MCF 10A (cell line): Measurements from ENCODE around the gene OR1K1. TPM values are rescaled to one million over a fixed set of nuclear protein-coding genes. Genes with fewer than 3 reads are reported as not detected.

Experiments
- BruUV-seq: library from RNA; stranded (reverse); fragments of 400-500 nt; replicated peaks from 2 replicates; lab custom pipeline; 2021; lab: Mats Ljungman, UMichigan
- CTCF ChIA-PET: fragments of 300-600 bp; sonication (Branson Sonifier 250); formaldehyde crosslinking; extraction: SDS; loops from one replicate; lab custom pipeline; 2021; ENCODE audit warnings: antibody characterized with exemption, inconsistent platforms; lab: Yijun Ruan, JAX
- POLR2A ChIA-PET: fragments of 300-600, 350-650 bp; sonication (Branson Sonifier 250); formaldehyde crosslinking; extraction: SDS; loops from one replicate; lab custom pipeline; 2020; ENCODE audit warnings: antibody characterized with exemption, inconsistent platforms; lab: Yijun Ruan, JAX
- DNase-seq: peaks from one replicate; pipeline ENCODE4 v3.0.0-alpha.2; 2018; ENCODE audit not compliant: unreplicated experiment
- H3K27ac Mint-ChIP-seq: one replicate; pipeline ENCODE4 v1.8.0; 2022; ENCODE audit warnings: mild to moderate bottlenecking, low read depth, mixed read lengths; ENCODE audit not compliant: unreplicated experiment
- H3K27me3 Mint-ChIP-seq: one replicate; pipeline ENCODE4 v1.8.0; 2022; ENCODE audit warnings: mixed read lengths; ENCODE audit not compliant: insufficient read depth, unreplicated experiment
- H3K36me3 Mint-ChIP-seq: one replicate; pipeline ENCODE4 v1.8.0; 2022; ENCODE audit warnings: mild to moderate bottlenecking, moderate library complexity, mixed read lengths; ENCODE audit not compliant: insufficient read depth, unreplicated experiment
- H3K4me1 Mint-ChIP-seq: one replicate; pipeline ENCODE4 v1.8.0; 2022; ENCODE audit warnings: mixed read lengths; ENCODE audit not compliant: insufficient read depth, unreplicated experiment
- H3K4me3 Mint-ChIP-seq: one replicate; pipeline ENCODE4 v1.8.0; 2022; ENCODE audit warnings: mild to moderate bottlenecking, moderate library complexity, mixed read lengths; ENCODE audit not compliant: unreplicated experiment
- H3K9me3 Mint-ChIP-seq: one replicate; pipeline ENCODE4 v1.8.0; 2022; ENCODE audit warnings: mixed read lengths; ENCODE audit not compliant: unreplicated experiment
- intact Hi-C: fragments of 100-400 bp; cut with micrococcal nuclease; formaldehyde crosslinking; loops from 2 replicates; pipeline ENCODE4 v1.14.1; 2022
- total RNA-seq: library from RNA; stranded (reverse); gene quantifications from 2 replicates; pipeline ENCODE4 v1.2.3, GENCODE V29; 2022
- TF ChIP-seq, protein P1 (sequence below): fragments of 200-600 bp; IDR thresholded peaks from one replicate; pipeline ENCODE4 v1.8.0; 2022; ENCODE audit warnings: antibody characterized with exemption, mild to moderate bottlenecking; ENCODE audit not compliant: unreplicated experiment

The OR1K1 gene
- total RNA-seq, 1 experiment from 2014 or later = not detected

DNA sequence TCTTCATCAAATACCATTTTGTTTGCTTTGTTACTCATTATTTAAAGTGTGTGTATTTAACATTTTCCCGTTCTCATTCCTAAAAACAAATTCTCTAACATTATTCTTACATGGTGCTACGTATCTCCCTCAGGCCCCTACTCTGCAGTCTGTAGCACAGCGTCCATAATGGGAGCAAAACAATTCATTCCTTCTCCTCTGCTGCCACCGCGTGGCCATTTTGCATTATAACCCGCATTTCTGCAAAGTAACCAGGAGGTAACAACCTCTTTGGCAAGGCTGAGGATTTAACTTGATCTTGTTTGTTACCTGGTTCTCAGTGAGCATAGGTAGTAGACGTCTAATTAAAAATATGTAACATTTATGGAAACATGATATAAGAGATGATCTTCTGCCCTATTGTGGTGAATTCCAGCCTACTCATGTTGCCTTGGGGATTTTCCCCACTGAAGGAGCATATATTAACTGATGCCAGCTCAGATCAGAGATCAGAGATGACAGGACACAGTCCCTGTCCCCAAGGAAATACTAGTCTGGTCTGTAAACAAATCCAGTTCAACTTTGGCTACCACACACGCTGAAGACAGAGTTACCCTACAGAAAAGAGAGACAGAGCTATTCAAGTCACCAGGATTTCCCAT is 10.5 kb downstream of the OR1K1 start:
- TF ChIP-seq, protein P1, sequence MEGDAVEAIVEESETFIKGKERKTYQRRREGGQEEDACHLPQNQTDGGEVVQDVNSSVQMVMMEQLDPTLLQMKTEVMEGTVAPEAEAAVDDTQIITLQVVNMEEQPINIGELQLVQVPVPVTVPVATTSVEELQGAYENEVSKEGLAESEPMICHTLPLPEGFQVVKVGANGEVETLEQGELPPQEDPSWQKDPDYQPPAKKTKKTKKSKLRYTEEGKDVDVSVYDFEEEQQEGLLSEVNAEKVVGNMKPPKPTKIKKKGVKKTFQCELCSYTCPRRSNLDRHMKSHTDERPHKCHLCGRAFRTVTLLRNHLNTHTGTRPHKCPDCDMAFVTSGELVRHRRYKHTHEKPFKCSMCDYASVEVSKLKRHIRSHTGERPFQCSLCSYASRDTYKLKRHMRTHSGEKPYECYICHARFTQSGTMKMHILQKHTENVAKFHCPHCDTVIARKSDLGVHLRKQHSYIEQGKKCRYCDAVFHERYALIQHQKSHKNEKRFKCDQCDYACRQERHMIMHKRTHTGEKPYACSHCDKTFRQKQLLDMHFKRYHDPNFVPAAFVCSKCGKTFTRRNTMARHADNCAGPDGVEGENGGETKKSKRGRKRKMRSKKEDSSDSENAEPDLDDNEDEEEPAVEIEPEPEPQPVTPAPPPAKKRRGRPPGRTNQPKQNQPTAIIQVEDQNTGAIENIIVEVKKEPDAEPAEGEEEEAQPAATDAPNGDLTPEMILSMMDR = peak; percentile 76
- no TSS peak for BruUV-seq
- Mint-ChIP-seq H3K27me3 (no peaks in the 10 kb centered on the region), H3K36me3 (no peaks in the 10 kb centered on the region), H3K4me1 (peaks cover 3% of the 10 kb centered on the region), H3K9me3 (peaks cover 4% of the 10 kb centered on the region), H3K4me3 (no peak overlapping the region), H3K27ac (no peak overlapping the region)
- ChIA-PET CTCF (interaction anchor here (0.5 to 13.4 kb wide), 36 partner anchors 8 to 983 kb away, joined by 3 to 209 read pairs (median 4); partner anchors contain the start of genes OR1J1 and OR1K1), POLR2A (interaction anchor here (0.8 kb wide), 1 partner anchor 347 kb away, joined by 3 read pairs; no protein-coding TSS in a partner anchor)
- peak; percentile 87 for DNase-seq
- intact Hi-C loops = loop anchor here (1.0 to 2.0 kb wide), 4 partner anchors 312 to 712 kb away; no protein-coding TSS in a partner anchor

DNA sequence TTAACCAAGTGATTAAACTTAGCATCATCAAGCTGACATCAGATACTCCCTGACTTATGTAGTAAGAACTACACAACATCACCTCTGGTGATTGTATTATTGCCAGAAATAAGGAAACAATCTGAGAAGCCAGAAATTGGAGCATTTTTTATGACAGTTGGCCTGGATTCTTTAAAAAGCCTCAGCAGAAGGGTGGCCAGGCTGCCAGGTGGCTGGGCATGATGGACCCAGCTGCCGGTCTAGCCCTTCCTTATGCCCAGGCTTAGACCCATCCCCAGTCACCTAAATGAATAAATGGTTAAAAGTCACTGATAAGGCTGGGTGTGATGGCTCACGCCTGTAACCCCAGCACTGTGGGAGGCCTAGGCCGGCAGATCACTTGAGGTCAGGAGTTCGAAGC is 12.8 kb downstream of the OR1K1 start:
- no peak overlapping the region for H3K27ac Mint-ChIP-seq
- H3K36me3 Mint-ChIP-seq = peaks cover 13% of the 10 kb centered on the region
- ChIA-PET CTCF (interaction anchor here (0.6 to 13.4 kb wide), 5 partner anchors 313 to 462 kb away, joined by 3 to 209 read pairs (median 4); no protein-coding TSS in a partner anchor), POLR2A (no interaction called here)
- intact Hi-C loops = no loop called here
- no peak overlapping the region for H3K4me3 Mint-ChIP-seq
- DNase-seq = no peak
- TF ChIP-seq, protein P1 = no peak
- H3K9me3 Mint-ChIP-seq = no peaks in the 10 kb centered on the region
- no peaks in the 10 kb centered on the region for H3K27me3 Mint-ChIP-seq
- BruUV-seq = no TSS peak
- H3K4me1 Mint-ChIP-seq = peaks cover 6% of the 10 kb centered on the region

DNA sequence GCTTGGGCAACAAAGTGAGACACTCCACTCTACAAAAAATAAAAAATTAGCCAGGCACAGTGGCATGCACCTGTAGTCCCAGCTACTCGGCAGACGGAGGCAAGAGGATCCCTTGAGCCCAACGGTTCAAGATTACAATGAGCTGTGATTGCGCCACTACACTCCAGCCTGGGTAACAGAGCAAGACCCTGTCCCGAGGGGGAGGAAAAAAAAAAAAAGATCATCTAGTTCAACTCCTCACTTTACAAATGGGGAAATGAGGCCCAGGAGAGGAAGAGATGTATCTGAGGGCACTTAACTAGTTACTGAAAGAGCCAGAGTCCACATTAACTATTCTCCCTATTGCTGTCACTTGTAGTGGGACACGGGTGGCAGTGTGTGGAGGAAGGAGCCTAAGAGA is 14.6 kb downstream of the OR1K1 start:
- intact Hi-C loops = no loop called here
- no TSS peak for BruUV-seq
- CTCF ChIA-PET = interaction anchor here (1.2 to 13.4 kb wide), 2 partner anchors 316 to 350 kb away, joined by 6 to 209 read pairs; no protein-coding TSS in a partner anchor

DNA sequence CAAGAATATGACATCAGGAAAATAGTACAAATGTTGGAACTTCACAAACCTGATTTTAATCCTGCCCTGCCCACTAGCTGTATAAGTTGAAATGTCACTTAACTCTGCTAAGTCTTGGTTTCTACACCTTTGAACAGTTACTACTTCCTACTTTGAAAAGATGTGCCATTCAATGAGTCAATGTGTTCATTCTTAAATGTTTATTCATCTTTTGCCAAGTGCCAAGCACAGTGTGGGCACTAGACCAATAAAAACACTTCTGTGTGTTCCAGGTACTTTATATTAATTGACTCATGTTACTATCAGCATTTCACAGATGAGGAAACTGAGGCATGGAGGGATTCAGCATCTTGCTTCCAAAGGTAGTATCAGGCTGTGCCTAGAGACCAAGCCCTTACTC is 15.6 kb downstream of the OR1K1 start:
- intact Hi-C loops = no loop called here
- POLR2A ChIA-PET = interaction anchor here (0.7 kb wide), 1 partner anchor 8 kb away, joined by 6 read pairs; no protein-coding TSS in a partner anchor
- Mint-ChIP-seq H3K4me1 (peaks cover 6% of the 10 kb centered on the region), H3K27ac (no peak overlapping the region), H3K27me3 (no peaks in the 10 kb centered on the region), H3K4me3 (no peak overlapping the region), H3K36me3 (peaks cover 18% of the 10 kb centered on the region), H3K9me3 (no peaks in the 10 kb centered on the region)
- DNase-seq = peak; percentile 74
- no TSS peak for BruUV-seq
- CTCF ChIA-PET = interaction anchor here (0.7 to 13.4 kb wide), 3 partner anchors 317 to 533 kb away, joined by 3 to 209 read pairs (median 6); no protein-coding TSS in a partner anchor
- TF ChIP-seq, protein P1 = no peak

More for the DNA sequence above, 14.6 kb downstream of the OR1K1 start:
- H3K27me3 Mint-ChIP-seq = no peaks in the 10 kb centered on the region
- H3K4me3 Mint-ChIP-seq = no peak overlapping the region
- no peaks in the 10 kb centered on the region for H3K9me3 Mint-ChIP-seq
- H3K4me1 Mint-ChIP-seq = peaks cover 6% of the 10 kb centered on the region
- POLR2A ChIA-PET = no interaction called here
- H3K27ac Mint-ChIP-seq = no peak overlapping the region
- DNase-seq = no peak
- TF ChIP-seq, protein P1 = no peak
- peaks cover 13% of the 10 kb centered on the region for H3K36me3 Mint-ChIP-seq
